ENCODE results near the gene HEXA. TPM values are rescaled to one million over a fixed set of nuclear protein-coding genes. Genes with fewer than 3 reads are reported as not detected.

The HEXA gene
- total and polyA plus RNA-seq, 5 donors = 66.6 to 98.1 (median 93.0) TPM

DNA sequence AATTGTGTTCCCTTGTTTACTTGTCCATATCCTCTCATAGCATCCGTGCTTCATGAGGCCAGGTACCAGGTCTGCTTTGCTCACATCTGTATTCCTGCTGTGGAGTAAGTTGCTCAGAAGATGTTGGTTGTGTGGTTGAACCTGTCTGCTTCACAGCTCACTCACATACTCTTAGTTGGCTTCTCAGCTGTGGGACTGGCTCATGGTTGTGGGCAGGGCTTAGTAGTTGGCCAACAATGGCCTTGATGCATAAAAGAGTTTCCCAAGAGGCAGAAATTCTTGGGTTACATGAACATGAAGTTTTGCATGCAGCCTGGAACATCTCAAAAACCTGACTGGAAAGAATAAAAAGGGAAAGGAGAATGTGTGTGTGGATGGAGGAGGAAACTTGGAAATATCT lies 72.9 kb downstream of the HEXA start:
- 57% methylated on average over 1 of the region's 1 CpG for WGBS
- intact Hi-C loops (cut with DNase I) = no loop called here
- H3K27me3 ChIP-seq (ENCODE audit: control insufficient read depth, insufficient read depth) = no peaks in the 10 kb centered on the region
- no peak overlapping the region for H3K27ac ChIP-seq (ENCODE audit: low read length)
- H3K4me1 ChIP-seq (ENCODE audit: control insufficient read depth, insufficient read depth, low read length) = no peaks in the 10 kb centered on the region
- H3K4me3 ChIP-seq (ENCODE audit: low read length) = no peak overlapping the region
- ATAC-seq (no peak), DNase-seq (no peak)
- no peaks in the 10 kb centered on the region for H3K9me3 ChIP-seq (ENCODE audit: control insufficient read depth, low read length)

Other genes starting within 250 kb of the HEXA start
- gene GRAMD2A, start 178.2 kb downstream of the HEXA start, total RNA-seq = under 1 TPM in 3 of 4 donors, not detected in 1; 0.40 to 0.71 (median 0.48) TPM
- 0.14 TPM for gene GRAMD2A, start 178.2 kb downstream of the HEXA start, polyA plus RNA-seq
- 1,000 to 10,000 TPM in 2 of 4 donors, 100 to 1,000 TPM in 2; 822 to 1,102 (median 1,021) TPM for gene PKM, start 144.8 kb downstream of the HEXA start, total RNA-seq
- 840 TPM for gene PKM, start 144.8 kb downstream of the HEXA start, polyA plus RNA-seq
- gene PARP6, start 103.5 kb downstream of the HEXA start, total RNA-seq = 10 to 100 TPM; 39.7 to 53.6 (median 45.0) TPM
- gene PARP6, start 103.5 kb downstream of the HEXA start, polyA plus RNA-seq = 34.5 TPM
- gene CELF6, start 55.9 kb downstream of the HEXA start, total RNA-seq = 1 to 10 TPM in 3 of 4 donors, under 1 TPM in 1; 0.42 to 2.2 (median 1.4) TPM
- 1.5 TPM for gene CELF6, start 55.9 kb downstream of the HEXA start, polyA plus RNA-seq
- gene TMEM202, start 22.3 kb upstream of the HEXA start, total RNA-seq = not detected
- gene TMEM202, start 22.3 kb upstream of the HEXA start, polyA plus RNA-seq = not detected
- gene ARIH1, start 98.3 kb upstream of the HEXA start, total RNA-seq = 100 to 1,000 TPM; 147 to 159 (median 153) TPM
- 30.5 TPM for gene ARIH1, start 98.3 kb upstream of the HEXA start, polyA plus RNA-seq